HEK293T (cell line): ENCODE data around the gene SLC25A23.

Experiments
- CTCF ChIA-PET: fragments of 350-600 bp; formaldehyde crosslinking; extraction: SDS; loops from one replicate; lab custom pipeline; 2021; ENCODE audit warnings: antibody characterized with exemption, inconsistent platforms; lab: Yijun Ruan, JAX
- POLR2A ChIA-PET: fragments of 350-600 bp; formaldehyde crosslinking; extraction: SDS; loops from one replicate; lab custom pipeline; 2020; ENCODE audit warnings: antibody characterized with exemption, inconsistent platforms; lab: Yijun Ruan, JAX
- DNase-seq: peaks from one replicate; pipeline ENCODE4 v3.0.0; 2012; ENCODE audit warnings: mixed read lengths; ENCODE audit errors: extremely low spot score
- ARNT ChIP-seq: fragments of 450-650 bp; IDR thresholded peaks from 2 replicates; pipeline ENCODE4 v1.6.1; 2017; ENCODE audit warnings: mild to moderate bottlenecking
- BHLHE40 ChIP-seq: fragments of 450-650 bp; IDR thresholded peaks from 2 replicates; pipeline ENCODE4 v1.6.1; 2016; ENCODE audit warnings: mild to moderate bottlenecking, moderate library complexity, borderline replicate concordance
- CTBP1 ChIP-seq: fragments of 450-650 bp; IDR thresholded peaks from 2 replicates; pipeline ENCODE4 v1.6.1; 2016; ENCODE audit warnings: borderline replicate concordance
- ELF4 ChIP-seq: fragments of 450-650 bp; IDR thresholded peaks from 2 replicates; pipeline ENCODE4 v1.6.1; 2017; ENCODE audit warnings: antibody characterized with exemption
- FOXA1 ChIP-seq: fragments of 450-650 bp; IDR thresholded peaks from 2 replicates; pipeline ENCODE4 v1.6.1; 2016; ENCODE audit warnings: mild to moderate bottlenecking
- FOXK2 ChIP-seq: fragments of 450-650 bp; IDR thresholded peaks from 2 replicates; pipeline ENCODE4 v1.6.1; 2016; ENCODE audit warnings: mild to moderate bottlenecking
- FOXM1 ChIP-seq: fragments of 450-650 bp; IDR thresholded peaks from 2 replicates; pipeline ENCODE4 v1.6.1; 2017; ENCODE audit warnings: mild to moderate bottlenecking, borderline replicate concordance
- HDGF ChIP-seq: fragments of 450-650 bp; IDR thresholded peaks from 2 replicates; pipeline ENCODE4 v1.6.1; 2017; ENCODE audit warnings: antibody characterized with exemption, borderline replicate concordance
- L3MBTL2 ChIP-seq: fragments of 450-650 bp; conservative IDR thresholded peaks from 2 replicates; pipeline ENCODE4 v1.6.1; 2016; ENCODE audit warnings: mild to moderate bottlenecking
- LEF1 ChIP-seq: fragments of 450-650 bp; IDR thresholded peaks from 2 replicates; pipeline ENCODE4 v1.6.1; 2017; ENCODE audit warnings: mild to moderate bottlenecking, borderline replicate concordance
- NFRKB ChIP-seq: fragments of 450-650 bp; IDR thresholded peaks from 2 replicates; pipeline ENCODE4 v1.6.1; 2016; ENCODE audit warnings: mild to moderate bottlenecking, moderate library complexity
- PKNOX1 ChIP-seq: fragments of 450-650 bp; IDR thresholded peaks from 2 replicates; pipeline ENCODE4 v1.6.1; 2016
- SP1 ChIP-seq: fragments of 450-650 bp; IDR thresholded peaks from 2 replicates; pipeline ENCODE4 v1.6.1; 2017
- SUZ12 ChIP-seq: fragments of 450-650 bp; IDR thresholded peaks from 2 replicates; pipeline ENCODE4 v1.6.1; 2016; ENCODE audit warnings: mild to moderate bottlenecking
- TARDBP ChIP-seq: fragments of 450-650 bp; IDR thresholded peaks from 2 replicates; pipeline ENCODE4 v1.6.1; 2016
- ZNF384 ChIP-seq: fragments of 450-650 bp; IDR thresholded peaks from 2 replicates; pipeline ENCODE4 v1.6.1; 2016

Gene SLC25A23

DNA sequence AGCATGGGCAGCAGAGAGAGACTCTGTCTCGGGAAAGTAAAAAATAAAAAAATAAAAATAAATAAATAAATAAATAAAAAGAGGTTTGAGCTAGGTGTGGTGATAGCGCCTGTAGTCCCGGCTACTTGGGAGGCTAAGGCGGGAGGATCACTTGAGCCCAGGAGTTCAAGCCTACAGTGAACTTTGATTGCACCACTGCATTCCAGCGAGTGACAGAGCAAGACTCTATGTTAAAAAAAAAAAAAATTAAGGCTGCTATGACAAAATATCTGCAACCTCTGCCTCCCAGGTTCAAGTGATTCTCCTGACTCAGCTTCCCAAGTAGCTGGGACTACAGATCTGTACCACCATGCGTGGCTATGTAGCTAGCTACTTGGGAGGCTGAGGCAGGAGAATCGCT lies 25.2 kb upstream of the SLC25A23 start:
- ChIA-PET POLR2A (no interaction called here), CTCF (no interaction called here)
- TF ChIP-seq SP1 = no peak
- no peak for TF ChIP-seq ZNF384
- no peak for TF ChIP-seq TARDBP
- TF ChIP-seq CTBP1 = no peak
- no peak for TF ChIP-seq L3MBTL2
- TF ChIP-seq ELF4 = no peak
- no peak for TF ChIP-seq NFRKB
- TF ChIP-seq FOXA1 = no peak
- no peak for TF ChIP-seq SUZ12
- no peak for TF ChIP-seq FOXK2
- TF ChIP-seq HDGF = no peak
- no peak for TF ChIP-seq LEF1
- DNase-seq = no peak

- POLR2A ChIA-PET = no interaction called here
- CTCF ChIA-PET = no interaction called here
- TF ChIP-seq CTBP1 (no peak), ARNT (no peak), FOXA1 (no peak)
- no peak for DNase-seq
Observed at GRCh38 chr19:6484230-6484629, 24.6 kb upstream of the SLC25A23 start.

DNA sequence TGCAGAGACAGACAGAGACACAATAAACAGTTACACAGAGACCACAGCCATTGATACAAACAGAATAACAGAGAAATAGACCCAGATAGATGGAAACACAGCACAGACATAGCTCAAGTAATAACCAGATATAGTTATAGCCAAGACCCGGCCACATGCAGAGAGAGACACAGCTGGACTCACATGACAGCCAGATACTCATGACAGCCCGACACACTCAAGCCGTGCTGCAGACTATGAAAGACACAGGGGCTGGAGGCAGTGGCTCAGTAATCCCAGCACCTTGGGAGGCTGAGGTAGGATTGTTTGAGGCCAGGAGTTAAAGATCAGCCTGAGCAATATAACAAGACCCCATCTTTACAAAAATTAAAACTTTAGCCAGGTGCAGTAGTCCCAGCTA lies 23.6 kb upstream of the SLC25A23 start:
- no peak for TF ChIP-seq CTBP1
- no peak for TF ChIP-seq SP1
- TF ChIP-seq HDGF = no peak
- TF ChIP-seq ELF4 = no peak
- TF ChIP-seq FOXA1 = no peak
- TF ChIP-seq NFRKB = no peak
- no peak for TF ChIP-seq FOXM1
- no peak for TF ChIP-seq FOXK2
- TF ChIP-seq ARNT = no peak
- TF ChIP-seq TARDBP = no peak
- TF ChIP-seq BHLHE40 = no peak
- TF ChIP-seq ZNF384 = no peak
- TF ChIP-seq SUZ12 = no peak
- no peak for TF ChIP-seq PKNOX1
- TF ChIP-seq L3MBTL2 = no peak
- POLR2A ChIA-PET = no interaction called here
- CTCF ChIA-PET = no interaction called here
- no peak for DNase-seq

DNA sequence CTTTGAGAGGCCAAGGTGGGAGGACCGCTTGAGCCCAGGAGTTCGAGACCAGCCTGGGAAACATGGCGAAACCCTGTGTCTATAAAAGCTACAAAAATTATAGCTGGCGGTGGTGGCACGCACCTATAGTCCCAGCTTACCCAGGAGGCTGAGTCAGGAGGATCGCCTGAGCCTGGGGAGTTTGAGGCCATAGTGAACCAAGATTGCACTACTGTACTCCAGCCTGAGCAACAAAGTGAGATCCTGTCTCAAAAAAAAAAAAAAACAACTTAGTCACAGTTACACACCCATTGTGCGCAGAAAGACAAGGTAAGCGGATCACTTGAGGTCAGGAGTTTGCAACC lies 22.7 kb upstream of the SLC25A23 start:
- no peak for TF ChIP-seq ARNT
- TF ChIP-seq CTBP1 = no peak
- TF ChIP-seq TARDBP = no peak
- DNase-seq = no peak
- ChIA-PET POLR2A (interaction anchor here (0.6 kb wide), 1 partner anchor 9 kb away, joined by 3 read pairs; no protein-coding TSS in a partner anchor), CTCF (no interaction called here)

DNA sequence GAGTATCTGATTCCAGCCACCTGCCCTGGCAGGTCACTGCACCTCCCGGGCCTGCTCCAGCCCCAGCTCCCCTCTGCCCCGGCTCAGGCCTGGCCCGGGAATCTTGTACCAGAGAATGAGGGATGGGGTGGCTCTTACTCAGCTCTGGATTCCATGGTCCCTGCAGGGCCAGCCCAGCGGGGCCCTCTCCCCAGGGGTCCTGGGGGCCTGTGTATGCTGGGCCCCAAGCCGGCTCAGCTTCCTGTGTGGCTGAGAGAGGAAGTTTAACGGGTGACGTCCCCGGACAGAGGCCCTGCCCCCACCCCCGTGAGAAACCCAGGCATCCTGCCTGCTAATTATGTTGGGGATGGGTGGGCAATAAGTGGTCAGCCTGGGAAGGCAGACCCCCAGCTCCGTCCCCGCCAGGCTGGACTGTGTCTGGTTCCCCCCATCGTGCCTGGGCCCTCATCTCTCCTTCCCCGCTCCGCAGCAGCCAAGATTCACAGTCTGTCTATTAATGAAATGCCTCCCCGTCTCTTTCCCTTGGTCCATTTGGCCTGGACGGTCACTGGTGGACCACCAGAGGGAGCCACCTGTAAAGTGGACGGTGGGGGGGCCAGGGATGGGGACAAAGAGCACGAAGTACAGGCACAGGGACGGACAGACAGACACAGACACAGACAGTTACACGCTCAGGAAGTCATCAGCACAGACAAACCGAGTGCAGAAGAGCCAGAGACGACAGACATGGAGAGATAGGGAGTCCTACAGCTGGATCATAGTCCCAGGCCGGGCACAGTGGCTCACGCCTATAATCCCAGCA lies 22.1 kb upstream of the SLC25A23 start, which contains the start of gene DENND1C:
TSS of gene DENND1C (minus strand) at position 247 of the 802 bp plus-strand sequence. CDS start at position 155, 92 bp downstream.
- ChIA-PET POLR2A (interaction anchor here (0.6 kb wide), 1 partner anchor 9 kb away, joined by 3 read pairs; no protein-coding TSS in a partner anchor), CTCF (interaction anchor here (0.6 to 1.0 kb wide), 3 partner anchors 28 to 382 kb away, joined by 3 read pairs; no protein-coding TSS in a partner anchor)
- TF ChIP-seq SUZ12 = no peak
- no peak for TF ChIP-seq TARDBP
- TF ChIP-seq HDGF = no peak
- no peak for TF ChIP-seq NFRKB
- no peak for TF ChIP-seq PKNOX1
- TF ChIP-seq CTBP1 = no peak
- TF ChIP-seq SP1 = no peak
- no peak for TF ChIP-seq ARNT
- TF ChIP-seq LEF1 = no peak
- no peak for TF ChIP-seq FOXA1
- no peak for TF ChIP-seq FOXM1
- no peak for TF ChIP-seq BHLHE40
- TF ChIP-seq ZNF384 = no peak
- DNase-seq = peak; percentile 60

DNA sequence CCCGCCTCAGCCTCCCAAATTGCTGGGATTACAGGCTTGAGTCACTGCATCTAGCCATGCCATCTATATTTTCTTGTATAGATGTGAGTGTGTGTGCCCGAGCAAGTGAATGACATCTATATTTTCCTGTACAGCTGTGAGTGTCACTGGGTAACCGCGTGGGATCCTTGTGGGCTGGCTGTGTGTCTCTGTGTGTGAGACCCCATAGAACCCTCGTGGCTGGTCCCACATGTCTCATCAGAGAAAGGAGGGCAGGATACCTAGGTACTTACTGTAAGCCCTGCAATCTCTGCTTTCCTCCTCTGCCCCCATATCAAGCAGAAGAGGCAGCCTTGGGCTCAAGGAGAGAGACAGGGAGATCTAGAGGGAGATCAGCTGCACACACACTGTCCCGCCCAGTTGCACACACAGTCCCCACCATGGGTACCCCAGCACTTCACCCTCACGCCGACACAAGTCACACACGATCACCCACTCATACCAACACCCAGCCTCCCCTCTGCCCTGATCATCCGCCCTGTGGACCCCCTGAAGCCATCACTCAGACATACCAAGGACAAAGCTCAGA lies 21.3 kb upstream of the SLC25A23 start:
- CTCF ChIA-PET = interaction anchor here (0.6 to 1.0 kb wide), 3 partner anchors 28 to 383 kb away, joined by 3 read pairs; no protein-coding TSS in a partner anchor
- no peak for DNase-seq
- POLR2A ChIA-PET = no interaction called here
- TF ChIP-seq FOXM1 (no peak), TARDBP (no peak), SUZ12 (no peak), CTBP1 (no peak)

GRCh38 chr19:6479836-6480398 lies 20.3 kb upstream of the SLC25A23 start:
- no peak for TF ChIP-seq NFRKB
- no peak for TF ChIP-seq ARNT
- TF ChIP-seq ZNF384 = no peak
- TF ChIP-seq SUZ12 = no peak
- TF ChIP-seq L3MBTL2 = no peak
- no peak for TF ChIP-seq CTBP1
- DNase-seq = no peak
- ChIA-PET CTCF (no interaction called here), POLR2A (no interaction called here)
